GM19193 (cell line): ENCODE results near the gene LRFN2.

Source experiments
- POLR2A ChIP-seq: IDR thresholded peaks from 4 replicates; pipeline ENCODE4 v1.6.1; 2011; ENCODE audit not compliant: insufficient read depth, insufficient read length; ENCODE audit errors: extremely low read depth

Gene LRFN2

DNA sequence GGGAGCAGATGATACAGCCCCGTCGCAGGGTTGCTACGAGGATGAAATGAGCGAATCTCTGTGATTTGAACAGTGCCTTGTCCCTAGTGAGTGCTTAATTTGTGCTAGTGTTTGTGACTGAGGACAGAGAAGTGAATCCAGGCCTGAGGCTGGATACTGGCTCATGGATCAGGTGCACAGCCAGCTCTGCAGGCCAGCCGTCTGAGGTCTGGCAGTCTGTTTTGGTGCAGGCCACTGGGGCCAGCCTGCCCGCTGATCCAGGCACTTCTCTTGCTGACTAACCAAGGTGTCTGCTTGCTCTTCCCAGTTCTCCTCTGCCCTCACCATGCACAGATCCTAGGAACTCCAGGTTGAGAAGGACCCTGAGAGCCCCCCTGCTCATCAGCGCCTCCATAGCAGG is 181.0 kb downstream of the LRFN2 start:
- TF ChIP-seq POLR2A = no peak

GRCh38 chr6:40400738-40401137 is 186.4 kb downstream of the LRFN2 start:
- TF ChIP-seq POLR2A = no peak

- no peak for TF ChIP-seq POLR2A
Measured at GRCh38 chr6:40399888-40400457, 187.2 kb downstream of the LRFN2 start.

DNA sequence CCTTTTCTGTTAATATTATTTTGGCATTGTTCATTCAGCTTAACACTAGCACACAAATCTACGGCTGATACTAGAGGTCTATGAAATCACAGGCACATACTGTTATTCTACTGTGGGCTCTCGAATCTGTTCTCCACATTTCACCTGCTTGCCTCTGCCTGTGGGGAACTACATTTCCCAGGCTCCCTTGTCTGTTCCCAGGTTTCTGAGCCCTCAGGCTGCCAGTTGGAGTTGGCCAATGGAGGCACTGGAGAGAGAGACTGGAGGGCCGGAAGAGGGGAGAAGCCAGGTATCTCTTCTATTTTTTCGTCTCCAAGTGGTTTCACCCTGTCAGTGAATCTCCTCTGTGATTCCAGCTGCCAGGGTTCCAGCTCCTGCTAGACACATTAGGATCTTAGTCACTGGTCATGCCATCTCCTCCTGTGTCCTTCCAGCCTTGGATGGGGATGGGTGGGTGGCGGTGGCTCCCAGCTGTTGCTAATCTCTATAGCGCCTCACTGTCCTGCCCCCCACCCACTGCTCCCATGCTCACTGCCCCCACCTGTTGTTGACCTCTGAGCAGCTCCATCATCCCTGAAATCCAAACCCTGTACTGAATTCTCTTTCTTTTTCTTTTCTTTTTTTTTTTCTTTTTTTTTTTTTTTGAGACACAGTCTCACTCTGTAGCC is 188.2 kb downstream of the LRFN2 start:
- TF ChIP-seq POLR2A = no peak

DNA sequence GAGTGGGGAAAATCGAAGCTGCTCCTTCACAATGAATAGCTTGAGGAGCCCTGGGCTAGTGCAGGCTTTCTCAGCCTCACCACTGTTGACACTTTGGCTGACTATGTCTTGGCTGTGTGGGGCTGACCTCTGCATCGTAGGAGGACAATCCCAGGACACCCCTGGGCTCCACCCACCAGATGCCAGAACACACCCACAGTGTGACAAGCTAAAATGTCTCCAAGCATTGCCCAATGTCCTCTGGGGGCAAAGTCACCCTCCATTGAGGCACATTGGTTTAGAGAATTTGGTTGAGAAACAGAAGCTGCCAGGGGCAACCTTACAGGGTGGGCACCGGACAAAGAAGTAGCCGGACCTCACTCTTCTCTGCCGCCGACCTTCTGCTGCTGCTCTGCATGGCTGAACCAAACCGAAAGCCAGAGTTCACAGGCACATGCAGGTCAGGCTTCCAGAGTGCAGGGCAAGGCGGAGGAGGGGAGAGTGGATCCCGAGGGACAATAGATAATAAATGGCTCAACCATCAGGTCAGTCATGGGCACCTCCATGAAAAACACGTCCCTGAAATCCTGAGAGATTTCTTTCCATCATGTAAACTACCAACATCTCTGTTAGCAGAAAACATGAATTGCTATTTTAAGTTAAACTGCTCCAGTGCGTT is 189.0 kb downstream of the LRFN2 start:
- no peak for TF ChIP-seq POLR2A

- no peak for TF ChIP-seq POLR2A
Measured at GRCh38 chr6:40397287-40398033, 189.7 kb downstream of the LRFN2 start.

DNA sequence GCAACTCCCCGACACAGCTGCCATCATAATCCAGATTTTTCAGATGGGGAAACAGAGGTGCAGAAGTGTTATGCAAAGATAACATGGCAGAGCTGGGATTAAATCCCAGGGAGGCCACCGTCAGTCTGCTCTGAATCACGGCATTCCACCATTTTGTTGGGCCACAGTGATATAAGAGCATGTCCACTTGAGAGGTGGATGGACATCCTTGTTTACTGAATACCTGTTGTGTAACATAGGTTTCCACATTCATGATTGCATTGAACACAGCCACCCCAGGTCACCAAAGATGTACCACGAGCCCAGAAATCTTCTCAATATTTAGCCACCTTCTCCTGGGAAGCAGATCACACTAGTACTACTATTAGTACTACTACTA is 191.5 kb downstream of the LRFN2 start:
- no peak for TF ChIP-seq POLR2A

GRCh38 chr6:40395066-40395697 is 192.0 kb downstream of the LRFN2 start:
- TF ChIP-seq POLR2A = no peak

DNA sequence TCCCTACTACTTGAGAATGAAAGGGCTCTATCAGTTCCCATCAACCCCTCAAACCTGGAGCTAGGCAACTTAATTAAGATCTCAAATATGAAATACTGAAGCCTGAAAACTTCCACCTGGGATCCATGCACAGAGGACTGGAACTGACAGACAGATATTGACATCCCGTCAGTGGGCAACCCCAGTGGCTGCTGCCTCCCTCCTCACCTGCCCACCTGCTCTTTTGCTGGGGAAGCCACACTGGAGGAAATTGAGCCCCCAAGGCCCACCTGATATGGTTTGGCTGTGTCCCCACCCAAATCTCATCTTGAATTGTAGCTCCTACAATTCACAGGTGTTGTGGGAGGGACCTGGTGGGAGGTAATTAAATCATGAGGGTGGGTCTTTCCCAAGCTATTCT is 192.8 kb downstream of the LRFN2 start:
- no peak for TF ChIP-seq POLR2A

- no peak for TF ChIP-seq POLR2A
Measured at GRCh38 chr6:40393641-40394040, 193.5 kb downstream of the LRFN2 start.

DNA sequence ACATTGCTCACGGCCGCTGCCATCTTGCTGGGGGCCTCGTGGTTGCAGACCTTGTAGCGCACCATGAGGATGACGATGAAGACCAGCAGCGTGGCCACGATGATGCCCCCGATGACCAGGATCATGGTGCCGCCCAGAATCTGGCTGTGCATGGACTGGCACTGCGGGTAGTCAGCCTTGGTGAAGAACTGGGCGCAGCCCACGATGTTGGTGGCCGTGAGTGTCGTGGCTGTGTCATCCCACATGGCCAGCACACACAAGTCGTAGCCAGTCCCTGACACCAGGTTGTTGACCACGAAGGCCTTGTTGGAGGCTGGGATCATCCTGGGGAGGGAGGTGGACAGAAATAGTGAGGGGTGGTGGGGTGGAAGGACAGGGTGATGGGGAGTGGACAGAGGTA is 194.6 kb downstream of the LRFN2 start:
- no peak for TF ChIP-seq POLR2A

GRCh38 chr6:40391851-40392517 is 195.2 kb downstream of the LRFN2 start:
- TF ChIP-seq POLR2A = no peak

DNA sequence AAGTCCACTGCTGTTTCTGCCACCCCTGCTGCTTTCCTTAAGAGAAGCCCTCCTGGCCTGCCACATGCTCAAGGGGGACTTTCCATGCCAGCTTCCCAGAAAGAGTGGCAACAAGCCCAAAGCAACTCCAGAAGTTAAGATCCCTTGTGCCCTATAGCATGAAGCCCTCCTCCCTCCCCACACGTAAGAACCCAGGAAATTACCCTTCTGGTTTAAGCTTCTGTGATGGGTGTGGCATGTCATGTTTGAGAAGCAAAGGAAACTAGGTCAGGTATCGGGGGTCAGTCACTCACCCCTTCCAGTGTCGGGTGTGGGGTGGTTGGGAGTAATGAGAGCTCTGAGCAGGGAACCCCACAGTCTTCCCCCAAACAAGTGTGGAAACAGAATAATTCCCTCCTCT is 196.1 kb downstream of the LRFN2 start:
- TF ChIP-seq POLR2A = no peak

DNA sequence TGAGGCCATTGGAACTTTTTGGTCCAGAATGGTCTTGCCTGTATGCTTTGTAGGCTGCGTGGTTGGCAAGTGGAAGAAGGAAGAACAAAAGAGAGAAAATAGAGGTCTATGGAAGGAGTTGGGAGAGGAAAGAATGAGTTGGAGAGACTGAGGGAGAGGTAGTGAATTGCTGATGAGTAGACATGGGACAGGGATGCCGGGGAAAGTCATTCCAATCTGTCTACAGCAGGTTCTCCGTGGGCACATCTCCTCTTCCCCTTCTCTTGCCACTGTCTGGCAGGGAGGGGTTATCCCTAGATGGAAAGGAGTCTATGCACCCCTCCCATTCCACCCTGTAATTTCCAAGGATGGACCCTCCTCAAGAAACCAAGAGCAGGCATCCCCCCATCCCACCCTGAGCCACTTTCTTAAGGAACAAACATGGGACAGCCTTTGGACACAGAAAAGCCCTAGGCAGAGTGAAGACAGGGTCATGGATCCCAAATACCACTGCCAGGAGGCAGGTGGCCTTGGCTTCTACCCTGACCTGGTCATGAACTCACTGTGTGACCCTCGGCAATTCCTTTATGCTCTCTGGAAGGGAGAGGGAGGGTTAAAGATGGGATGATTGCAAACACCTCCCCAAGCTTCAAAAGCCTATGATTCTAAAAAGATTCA is 196.9 kb downstream of the LRFN2 start:
- no peak for TF ChIP-seq POLR2A
